GM13976 (cell line): ENCODE data around the gene MS4A2.
"Not testable (repeated sequence)": the region's sequence is repeated elsewhere in the genome, so short reads cannot be mapped to it uniquely, and the experiment has no call there.

Experiments used
- DNase-seq: peaks from one replicate; pipeline ENCODE4 v3.0.0; 2012; ENCODE audit warnings: low spot score
- CTCF ChIP-seq: IDR thresholded peaks from 2 replicates; pipeline ENCODE4 v1.5.1; 2012; ENCODE audit warnings: borderline replicate concordance, mild to moderate bottlenecking; ENCODE audit not compliant: insufficient read depth; ENCODE audit errors: extremely low read depth, missing control alignments, control extremely low read depth
- in situ Hi-C: fragments of 300-500 bp; cut with MboI; formaldehyde crosslinking; loops from one replicate; pipeline ENCODE4 v1.12.0; 2022; ENCODE audit warnings: low sequenced_read_pairs, mixed read lengths, inconsistent platforms; ENCODE audit not compliant: unreplicated experiment

The MS4A2 gene

GRCh38 chr11:60064111-60064510 is 24.4 kb upstream of the MS4A2 start:
- no peak for DNase-seq
- no peak for TF ChIP-seq CTCF
- in situ Hi-C loops: no loop called here

GRCh38 chr11:60065801-60066200 is 22.7 kb upstream of the MS4A2 start:
- in situ Hi-C loops: no loop called here
- DNase-seq: no peak
- TF ChIP-seq CTCF: no peak

- in situ Hi-C loops: no loop called here
- no peak for DNase-seq
- no peak for TF ChIP-seq CTCF
Measured at GRCh38 chr11:60069450-60069849, 19.0 kb upstream of the MS4A2 start.

GRCh38 chr11:60071644-60072043 is 16.8 kb upstream of the MS4A2 start:
- DNase-seq, in situ Hi-C loops: not testable (repeated sequence)

- no peak for TF ChIP-seq CTCF
- in situ Hi-C loops: no loop called here
Measured at GRCh38 chr11:60077216-60077817, 11.1 kb upstream of the MS4A2 start.

GRCh38 chr11:60077981-60078380 is 10.5 kb upstream of the MS4A2 start:
- in situ Hi-C loops: no loop called here
- no peak for DNase-seq
- no peak for TF ChIP-seq CTCF

More at GRCh38 chr11:60077216-60077817, 11.1 kb upstream of the MS4A2 start:
- no peak for DNase-seq

GRCh38 chr11:60078745-60079144 is 9.7 kb upstream of the MS4A2 start:
- no peak for TF ChIP-seq CTCF
- in situ Hi-C loops: no loop called here
- DNase-seq: no peak
